DMS 273 treated with DMSO at 0.1 percent for 48 hours (cell line): ENCODE results near the gene SOHLH1.

Experiments
- DNase-seq: peaks from one replicate; lab custom pipeline; 2025; lab: John Stamatoyannopoulos, UW

SOHLH1 gene, protein sequence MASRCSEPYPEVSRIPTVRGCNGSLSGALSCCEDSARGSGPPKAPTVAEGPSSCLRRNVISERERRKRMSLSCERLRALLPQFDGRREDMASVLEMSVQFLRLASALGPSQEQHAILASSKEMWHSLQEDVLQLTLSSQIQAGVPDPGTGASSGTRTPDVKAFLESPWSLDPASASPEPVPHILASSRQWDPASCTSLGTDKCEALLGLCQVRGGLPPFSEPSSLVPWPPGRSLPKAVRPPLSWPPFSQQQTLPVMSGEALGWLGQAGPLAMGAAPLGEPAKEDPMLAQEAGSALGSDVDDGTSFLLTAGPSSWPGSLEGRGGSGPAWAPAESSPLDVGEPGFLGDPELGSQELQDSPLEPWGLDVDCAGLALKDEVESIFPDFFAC

GRCh38 chr9:135699440-135699839 lies at the start of gene SOHLH1:
SOHLH1 (minus strand) TSS chr9:135699481; CDS start chr9:135699467, 14 bp downstream.
- no peak for DNase-seq

- DNase-seq, result no peak
These were observed 49.4 kb upstream of the SOHLH1 start for GRCh38 chr9:135748676-135749075.

DNA sequence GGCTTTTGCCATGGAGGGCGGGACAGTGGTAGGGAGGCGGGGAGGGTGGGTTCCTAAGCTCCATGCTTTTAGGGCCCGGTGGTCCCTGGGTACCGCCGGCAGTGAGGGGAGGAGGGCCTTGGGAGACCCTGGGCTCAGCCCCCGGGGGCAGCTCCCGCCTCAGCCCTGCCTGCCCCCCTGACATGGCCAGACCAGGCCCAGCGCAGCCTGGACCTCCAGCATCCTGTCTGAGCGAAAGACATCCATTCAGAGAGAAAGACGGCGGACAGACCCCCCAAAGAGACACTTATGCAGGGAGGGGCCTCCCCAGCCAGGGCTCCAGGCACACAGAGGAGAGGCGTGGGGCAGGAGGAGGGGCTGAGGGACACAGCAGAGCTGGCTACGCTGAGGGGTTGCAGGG lies 48.0 kb upstream of the SOHLH1 start:
- no peak for DNase-seq

DNA sequence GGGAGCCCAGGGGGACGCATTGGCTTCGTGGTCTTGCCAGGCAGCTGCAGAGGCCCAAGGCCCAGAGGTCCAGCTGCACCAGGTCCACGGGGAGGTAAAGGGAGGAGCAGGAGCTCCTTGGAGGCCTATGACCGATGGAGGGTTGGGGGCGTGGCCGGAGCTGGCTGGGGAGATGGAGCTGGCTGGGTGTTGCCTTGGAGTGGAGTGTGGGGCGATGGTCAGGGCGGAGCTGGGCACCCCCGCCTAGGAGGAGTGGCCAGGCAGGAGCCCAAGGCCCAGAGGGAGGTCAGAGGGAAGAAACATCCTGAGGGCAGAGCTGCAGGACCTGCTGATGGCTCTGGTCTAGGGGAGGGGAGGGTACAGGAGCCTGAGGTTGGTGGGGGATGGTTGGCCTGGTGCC lies 47.3 kb upstream of the SOHLH1 start:
- no peak for DNase-seq

- no peak for DNase-seq
These were observed 46.5 kb upstream of the SOHLH1 start for GRCh38 chr9:135745686-135746324.

DNA sequence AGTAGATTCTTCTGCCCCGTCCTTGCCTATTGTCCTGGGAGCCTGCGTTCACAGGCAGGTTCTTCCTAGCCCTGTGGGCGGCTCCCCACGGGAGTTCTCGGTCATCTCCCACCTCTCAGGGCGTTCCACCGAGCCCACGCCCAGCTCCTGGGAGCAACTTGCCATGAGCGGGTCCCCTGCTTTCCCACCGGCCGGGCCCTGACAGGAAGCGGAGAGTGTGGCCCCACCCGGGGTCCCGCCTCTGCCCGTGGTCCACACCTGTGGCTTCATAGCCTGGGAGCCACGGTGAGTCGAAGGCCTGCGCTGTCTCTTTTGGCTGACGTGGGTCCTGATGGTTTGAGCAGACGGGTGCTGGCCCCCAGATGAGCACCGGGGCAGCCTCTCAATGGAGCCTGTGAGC lies 45.9 kb upstream of the SOHLH1 start:
- no peak for DNase-seq

GRCh38 chr9:135744333-135745070 lies 45.2 kb upstream of the SOHLH1 start:
- DNase-seq, result no peak

DNA sequence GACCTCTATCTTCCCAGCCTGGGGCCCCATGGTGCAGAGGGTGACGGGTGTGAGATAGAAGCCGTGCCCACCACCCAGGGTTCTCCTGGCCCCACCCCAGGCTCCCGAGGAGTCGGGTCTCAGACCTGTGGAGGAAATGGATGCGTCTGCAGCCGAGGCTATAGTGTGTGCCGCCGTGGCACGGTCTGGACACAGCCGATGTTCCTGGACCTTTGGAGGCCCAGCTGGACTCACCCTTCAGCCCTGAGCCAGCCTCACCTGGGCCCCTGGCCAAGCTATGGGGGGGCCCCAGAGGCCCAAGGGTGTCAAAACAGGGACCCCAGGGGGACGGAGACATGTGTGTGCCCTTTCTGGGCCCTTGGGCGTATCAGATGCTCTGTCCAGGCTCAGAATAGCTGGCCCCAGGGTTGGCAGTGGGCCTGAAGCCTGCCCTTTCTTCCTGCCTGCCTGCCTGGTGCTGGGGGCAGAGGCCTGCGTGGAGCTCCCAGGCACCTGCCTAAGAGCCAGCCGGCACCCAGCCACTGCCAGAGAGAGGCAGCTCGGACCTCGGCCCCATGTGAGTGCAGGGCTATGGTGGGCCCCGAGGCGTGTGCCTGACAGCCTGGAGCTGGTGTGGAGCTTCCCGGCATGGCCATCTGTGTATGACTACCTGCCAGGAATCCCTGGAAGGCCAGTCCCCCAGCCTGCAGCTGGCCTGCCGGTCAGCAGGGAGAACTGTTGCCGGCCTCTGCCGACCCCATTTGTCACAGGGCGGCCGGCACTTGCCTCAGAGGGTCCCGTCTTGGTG lies 44.5 kb upstream of the SOHLH1 start:
- no peak for DNase-seq

DNA sequence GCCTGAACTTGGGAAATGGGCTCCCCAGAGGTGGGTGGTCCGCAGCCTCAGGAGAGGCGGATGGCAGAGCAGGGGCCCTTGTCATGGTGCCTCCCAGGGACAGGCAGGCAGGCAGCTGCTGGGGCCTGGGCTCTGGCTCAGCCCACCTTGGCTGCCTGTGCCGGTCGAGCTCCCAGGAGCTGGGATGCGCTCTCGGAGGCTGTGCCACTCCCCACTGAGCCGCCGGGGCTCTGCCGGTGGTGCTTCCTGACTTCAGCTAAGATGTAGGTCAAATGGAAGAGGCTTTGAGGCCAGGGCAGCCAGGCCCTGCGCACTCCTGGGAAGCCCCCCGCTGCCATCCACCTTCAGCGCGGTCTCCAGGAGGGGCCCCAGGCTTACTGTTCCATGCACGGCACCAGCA lies 43.7 kb upstream of the SOHLH1 start:
- DNase-seq, result no peak

DNA sequence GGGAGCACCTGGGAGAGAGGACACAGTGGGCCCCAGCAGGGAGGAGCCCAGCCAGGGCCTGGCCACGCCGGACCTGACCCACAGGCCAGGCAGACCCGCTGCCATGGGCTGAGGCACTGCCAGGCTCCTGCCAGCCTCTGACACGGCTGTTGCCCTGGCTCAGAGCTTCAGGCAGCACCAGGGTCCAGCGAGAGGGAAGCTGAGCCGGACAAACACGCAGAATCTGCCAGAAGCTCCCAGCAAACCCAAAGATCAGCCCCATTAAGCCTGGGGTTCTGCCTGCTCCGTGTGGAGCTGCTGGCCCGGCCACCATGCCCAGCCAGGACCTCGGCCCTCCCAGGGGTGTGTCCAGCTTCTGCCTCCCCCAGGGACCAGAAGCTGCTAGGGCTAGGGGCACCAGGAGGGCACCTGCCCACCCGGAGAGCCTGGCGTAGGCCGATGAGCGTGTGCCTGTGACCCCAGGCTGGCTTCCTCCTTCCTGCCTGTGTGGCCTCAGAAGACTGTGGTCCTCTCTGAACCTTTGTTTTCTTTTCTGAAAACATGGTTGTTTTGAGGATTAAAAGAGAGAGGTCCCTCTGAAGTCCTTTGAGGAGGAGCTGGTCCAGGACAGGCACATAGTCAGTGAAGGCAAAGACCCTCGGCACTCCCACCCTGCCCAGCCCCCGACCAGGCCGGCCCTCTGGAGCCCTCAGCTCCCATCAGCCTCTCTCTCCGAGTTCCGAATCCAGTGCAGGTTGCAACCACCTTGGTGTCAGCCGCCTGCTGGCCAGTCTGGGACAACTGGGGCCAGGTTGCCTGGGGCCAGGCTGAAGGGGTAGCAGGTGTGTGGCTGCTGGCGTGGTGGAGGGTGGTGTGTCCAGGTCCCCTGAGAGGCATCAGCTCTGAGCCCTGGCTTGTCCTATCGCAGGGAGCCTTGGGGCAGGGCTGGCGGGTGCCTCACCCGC lies 42.3 kb upstream of the SOHLH1 start:
- DNase-seq, result no peak

DNA sequence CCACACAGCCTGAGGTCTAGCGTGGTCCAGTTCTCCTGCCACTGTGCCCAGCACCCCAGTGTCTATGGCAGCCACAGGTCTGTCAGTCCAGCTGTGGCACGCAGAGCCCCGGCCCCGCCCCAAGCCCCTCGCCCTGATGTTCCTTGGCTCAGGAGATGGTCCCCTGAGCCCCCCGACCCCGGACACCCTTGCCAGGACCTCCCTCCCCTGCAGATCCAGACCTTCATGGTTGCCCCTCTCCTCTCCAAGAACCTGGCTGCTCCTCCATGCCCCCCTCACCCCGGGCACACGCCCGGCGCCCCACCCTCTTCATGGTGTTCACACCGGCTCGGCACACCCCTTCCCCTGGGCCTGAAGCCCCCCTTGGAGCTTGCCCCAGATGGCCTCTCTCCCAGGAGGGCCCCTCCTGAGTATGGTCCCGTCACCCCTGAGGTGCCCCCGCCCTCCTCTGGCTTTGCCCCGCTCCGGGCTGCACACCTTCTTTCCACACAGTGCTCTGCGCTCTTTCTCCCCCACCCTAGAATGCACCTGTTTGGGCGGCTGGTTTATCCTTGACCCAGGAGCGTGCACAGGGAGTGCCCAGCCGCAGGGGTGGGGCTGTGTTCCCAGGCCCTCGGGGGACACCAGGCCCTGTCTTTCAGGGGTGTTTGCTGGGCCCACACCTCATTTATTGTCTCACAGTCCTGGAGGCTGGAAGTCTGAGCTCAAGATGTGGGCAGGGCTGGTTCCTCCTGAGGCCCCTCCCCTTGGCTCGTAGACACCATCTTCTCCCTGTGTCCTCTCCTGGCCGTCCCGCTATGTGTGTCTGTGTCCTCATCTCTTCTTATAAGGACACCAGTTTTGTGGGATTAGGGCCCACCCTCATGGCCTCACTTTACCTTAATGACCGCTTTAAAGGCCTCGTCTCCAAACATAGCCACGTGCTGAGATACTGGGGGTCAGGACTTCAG lies 40.3 kb upstream of the SOHLH1 start:
- no peak for DNase-seq

- no peak for DNase-seq
These were observed 38.7 kb upstream of the SOHLH1 start for GRCh38 chr9:135737840-135738521.

DNA sequence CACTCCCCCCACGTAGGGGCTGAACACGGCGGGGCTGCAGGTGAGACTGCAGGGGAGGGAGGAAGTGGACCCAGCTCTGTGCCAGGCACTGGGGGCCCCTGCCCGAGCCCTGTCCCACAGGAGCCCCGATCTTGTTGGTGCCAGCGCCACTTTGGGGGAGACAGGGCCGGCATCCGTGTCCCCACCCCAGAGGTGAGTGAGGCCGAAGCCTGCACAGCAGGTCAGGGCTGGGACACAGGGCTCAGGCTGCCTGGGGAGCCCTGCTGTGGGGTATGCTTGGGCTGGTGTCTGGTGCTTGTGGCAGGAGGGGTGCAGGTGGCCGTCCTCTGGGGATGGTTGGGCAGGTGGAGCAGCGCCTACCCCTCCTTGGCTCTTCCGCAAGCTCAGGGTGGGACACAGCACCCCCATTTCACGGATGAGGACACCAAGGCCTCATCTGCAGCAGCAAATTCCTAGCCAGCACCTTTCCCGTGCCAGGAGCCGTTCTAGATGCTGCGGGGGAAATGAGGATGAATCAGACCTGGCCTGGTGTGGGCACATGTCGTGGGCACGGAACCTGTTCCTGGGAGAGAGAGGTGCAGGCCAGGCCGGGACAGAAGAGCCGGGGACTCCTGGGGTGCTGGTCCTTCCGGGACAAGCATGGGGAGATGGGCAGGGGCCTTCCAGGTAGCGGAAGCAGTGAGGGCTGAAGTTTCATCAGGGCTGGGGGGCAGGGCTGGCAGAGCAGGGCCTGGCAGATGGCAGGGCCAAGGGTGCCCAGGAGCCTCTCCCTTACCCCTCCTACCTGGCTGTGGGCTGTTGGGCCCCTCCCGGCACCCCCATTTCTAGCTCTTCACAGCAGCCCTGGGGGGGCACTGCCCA lies 37.9 kb upstream of the SOHLH1 start:
- DNase-seq, result no peak

GRCh38 chr9:135736272-135736978 lies 37.1 kb upstream of the SOHLH1 start:
- DNase-seq, result no peak

DNA sequence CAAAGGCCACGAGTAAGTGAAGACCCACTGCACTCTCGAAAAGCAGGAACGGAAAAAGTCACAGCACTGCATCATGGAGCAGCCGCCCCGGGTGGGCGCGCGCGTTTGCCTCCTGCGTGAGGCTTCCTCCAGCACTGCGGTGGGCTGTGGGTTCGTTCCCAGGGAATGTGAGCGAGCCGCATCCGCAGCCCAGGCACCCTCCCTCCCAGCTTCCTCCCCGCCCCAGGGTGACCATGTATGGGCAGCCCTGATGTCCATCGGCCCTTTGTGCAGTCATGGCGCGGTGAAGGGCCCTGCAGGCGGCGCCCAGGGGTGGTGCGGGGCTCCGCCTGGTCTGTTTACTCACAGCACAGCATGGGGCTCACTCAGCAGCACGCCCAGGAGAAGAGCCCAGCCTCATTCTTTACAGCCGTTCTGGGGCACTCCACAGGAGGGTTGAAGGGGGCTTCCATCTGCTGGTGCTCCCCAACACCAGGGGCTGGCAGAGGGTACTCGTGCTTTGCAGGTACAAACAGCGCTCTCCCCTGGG lies 35.4 kb upstream of the SOHLH1 start:
- no peak for DNase-seq

DNA sequence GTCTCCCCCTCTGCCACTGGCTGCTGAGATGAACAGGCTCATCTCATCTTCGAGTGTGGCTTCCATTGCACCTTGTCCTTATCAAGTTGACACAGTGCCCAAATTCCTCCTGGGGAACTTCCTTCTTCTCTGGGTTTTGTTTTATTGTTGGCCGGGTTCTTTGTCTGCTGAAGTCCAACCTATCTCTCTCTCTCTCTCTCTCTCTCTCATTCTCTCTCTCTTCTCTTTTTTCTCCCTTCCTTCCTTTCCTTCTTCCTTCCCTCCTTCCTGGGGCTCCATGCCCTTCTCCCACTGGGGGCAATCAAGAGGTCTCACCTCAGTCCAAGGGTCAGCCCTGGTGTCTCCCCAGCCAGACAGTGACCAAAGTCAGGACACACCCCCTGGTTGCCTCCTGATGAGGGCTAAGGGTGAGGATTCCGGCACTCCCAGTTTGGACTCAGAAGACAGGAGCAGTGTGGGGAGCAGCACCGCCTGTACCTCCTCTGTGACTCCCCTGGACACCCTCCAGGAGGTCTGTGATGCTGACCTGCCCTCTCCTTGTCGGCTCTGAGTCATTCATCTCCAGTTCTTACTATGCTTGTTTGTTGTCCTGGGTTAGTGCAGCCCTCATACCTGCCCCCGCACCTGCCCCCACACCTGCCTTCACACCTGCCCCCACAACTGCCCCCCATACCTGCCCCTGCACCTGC lies 33.4 kb upstream of the SOHLH1 start:
- DNase-seq, result no peak

DNA sequence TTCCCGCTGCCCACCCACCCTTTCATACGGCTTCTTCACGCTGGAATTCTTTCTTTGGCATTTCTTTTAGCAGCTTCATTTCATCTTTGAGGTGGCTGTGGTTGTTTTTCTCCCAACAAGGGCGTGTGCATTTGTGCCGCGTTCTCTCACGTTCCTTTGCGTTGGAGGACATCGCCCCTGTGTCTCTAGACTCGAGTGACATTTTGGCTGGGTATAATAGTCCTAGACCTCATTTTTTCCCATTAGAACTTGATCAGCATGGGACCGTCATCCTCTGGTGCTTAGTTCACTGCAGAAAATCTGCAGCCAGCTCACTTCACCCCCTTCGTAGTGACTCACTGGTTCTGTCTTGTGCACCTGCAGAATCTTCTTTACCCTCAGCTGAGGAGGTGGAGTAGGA lies 32.2 kb upstream of the SOHLH1 start:
- DNase-seq, result no peak
